Motor neuron (in vitro differentiated cells): ENCODE data around the gene RPUSD1. TPM values are rescaled to one million over a fixed set of nuclear protein-coding genes. Genes with fewer than 3 reads are reported as not detected.
A peak's percentile ranks its signal among the peaks of the same experiment; 100 is the strongest.

Experiments
- ATAC-seq, 8 experiments: fragments of 200-7000 bp; cut with Tn5 transposase; replicated peaks in 6 of 8; 2 replicates each; pipeline ENCODE4 v1.8.0; 2021; ENCODE audit warnings: mild to moderate bottlenecking in 8 of 8, moderate library complexity in 8 of 8
- H3K27ac ChIP-seq, 2 donors: fragments of 250-450 bp; sonication (Bioruptor Pico); 2 replicates each; pipeline ENCODE4 v1.9.0; 2021; ENCODE audit warnings: antibody characterized with exemption in 2 of 2, mild to moderate bottlenecking in 2 of 2, moderate library complexity in 1 of 2
- H3K4me1 ChIP-seq, 2 donors: fragments of 250-450 bp; sonication (Bioruptor Pico); replicated peaks in 1 of 2; 2 replicates each; pipeline ENCODE4 v1.6.1; 2021; ENCODE audit warnings: antibody characterized with exemption in 2 of 2, mild to moderate bottlenecking in 2 of 2, moderate library complexity in 1 of 2
- H3K4me3 ChIP-seq, 5 donors: fragments of 250-450 bp; sonication (Bioruptor Pico); 2 replicates each; pipeline ENCODE4 v1.9.0; 2021; ENCODE audit warnings: antibody characterized with exemption in 5 of 5, mild to moderate bottlenecking in 5 of 5, moderate library complexity in 4 of 5
- WGBS, 10 experiments: fragments of 450-650 bp; shearing (Covaris generic); methylation state at CpG; one replicate each; pipeline ENCODE4 v1.0.0; 2022; 5-methylcytosine and 5-hydroxymethylcytosine counted together
- in situ Hi-C, 9 experiments: fragments of 400-800 bp; cut with MboI; loops; one replicate each; pipeline ENCODE4 v1.15.0; 2021; ENCODE audit warnings: low sequenced_read_pairs in 9 of 9, low pct_unique_long_range_greater_than_20kb in 2 of 9; ENCODE audit not compliant: unreplicated experiment in 9 of 9
- total RNA-seq, 8 experiments: library from RNA; unstranded; fragments of 300-600 nt; gene quantifications; 2 replicates each; pipeline versions ENCODE4 v1.2.3 to v1.2.4, GENCODE V29; 2022

Gene RPUSD1
- total RNA-seq, 8 experiments from 2014 or later = 8.7 to 32.7 (median 15.8) TPM

GRCh38 chr16:802914-803753 lies 15.0 kb upstream of the RPUSD1 start:
- Histone ChIP-seq H3K27ac (no peak overlapping the region), H3K4me3 (no peak overlapping the region), H3K4me1 (peaks cover 16 to 23% of the 10 kb centered on the region in 2 donors)
- in situ Hi-C loops = loop anchor here in 5 of 9 experiments (25.0 kb wide), 1 partner anchor 259 kb away; the partner anchor contains the start of gene SSTR5 (in 5 of the 5)
- ATAC-seq = no peak
- 24 to 87% (median 39%) methylated on average over 2 to 7 of the region's 33 CpGs; no CpG with 5 or more reads in 6 of the 10 experiments for WGBS, 10 experiments

- H3K4me3 ChIP-seq = no peak overlapping the region
- peaks cover 16 to 23% of the 10 kb centered on the region in 2 donors for H3K4me1 ChIP-seq
- 60 to 70% methylated on average over 1 to 3 of the region's 7 CpGs; no CpG with 5 or more reads in 8 of the 10 experiments for WGBS, 10 experiments
- ATAC-seq = no peak
- in situ Hi-C loops = loop anchor here in 5 of 9 experiments (25.0 kb wide), 1 partner anchor 260 kb away; the partner anchor contains the start of gene SSTR5 (in 5 of the 5)
- H3K27ac ChIP-seq = no peak overlapping the region
Observed at GRCh38 chr16:802461-802860, 14.3 kb upstream of the RPUSD1 start.

- no peak for ATAC-seq
- peaks cover 15 to 22% of the 10 kb centered on the region in 2 donors for H3K4me1 ChIP-seq
- H3K27ac ChIP-seq = no peak overlapping the region
- 0 to 60% methylated on average over 1 of the region's 22 CpGs; no CpG with 5 or more reads in 8 of the 10 experiments for WGBS, 10 experiments
- no peak overlapping the region for H3K4me3 ChIP-seq
- in situ Hi-C loops = loop anchor here in 5 of 9 experiments (25.0 kb wide), 1 partner anchor 261 kb away; the partner anchor contains the start of gene SSTR5 (in 5 of the 5)
Observed at GRCh38 chr16:801584-802363, 13.6 kb upstream of the RPUSD1 start.

GRCh38 chr16:800834-801511 lies 12.8 kb upstream of the RPUSD1 start:
- no peak overlapping the region for H3K27ac ChIP-seq
- in situ Hi-C loops = loop anchor here in 5 of 9 experiments (25.0 kb wide), 1 partner anchor 261 kb away; the partner anchor contains the start of gene SSTR5 (in 5 of the 5)
- WGBS, 10 experiments = 0% methylated on average over 1 of the region's 17 CpGs; no CpG with 5 or more reads in 9 of the 10 experiments
- peaks cover 10 to 15% of the 10 kb centered on the region in 2 donors for H3K4me1 ChIP-seq
- peak in 6 of 8 experiments; percentile 5 to 35 (median 10) for ATAC-seq
- no peak overlapping the region for H3K4me3 ChIP-seq

GRCh38 chr16:799948-800833 lies 12.0 kb upstream of the RPUSD1 start, which contains the start of gene GNG13:
Gene GNG13 (minus strand): TSS chr16:800734. CDS start chr16:799077, 1,657 bp downstream.
- WGBS, 10 experiments = 0 to 4% methylated on average over 5 to 9 of the region's 57 CpGs; no CpG with 5 or more reads in 8 of the 10 experiments

GRCh38 chr16:799111-799947 lies 11.1 kb upstream of the RPUSD1 start:
- 80% methylated on average over 1 of the region's 22 CpGs; no CpG with 5 or more reads in 8 of the 10 experiments for WGBS, 10 experiments
- ATAC-seq = no peak
- Histone ChIP-seq H3K4me3 (no peak overlapping the region), H3K27ac (no peak overlapping the region), H3K4me1 (peaks cover 10 to 15% of the 10 kb centered on the region in 2 donors)
- in situ Hi-C loops = no loop called here

More at GRCh38 chr16:799948-800833, 12.0 kb upstream of the RPUSD1 start, which contains the start of gene GNG13:
- peak within 1 kb of the TSS in 2 of 5 donors; percentile 5 to 11 for H3K4me3 ChIP-seq
- no peak within 1 kb of the TSS for H3K27ac ChIP-seq
- peak; percentile 44 to 60 (median 50) for ATAC-seq
- peaks cover 10 to 15% of the 10 kb centered on the region in 2 donors for H3K4me1 ChIP-seq
- in situ Hi-C loops = loop anchor here in 5 of 9 experiments (25.0 kb wide), 1 partner anchor 262 kb away; the partner anchor contains the start of gene SSTR5 (in 5 of the 5)

GRCh38 chr16:798666-799065 lies 10.5 kb upstream of the RPUSD1 start:
- WGBS, 10 experiments = 80% methylated on average over 1 of the region's 19 CpGs; no CpG with 5 or more reads in 9 of the 10 experiments
- Histone ChIP-seq H3K4me1 (peaks cover 10 to 15% of the 10 kb centered on the region in 2 donors), H3K4me3 (no peak overlapping the region), H3K27ac (no peak overlapping the region)
- ATAC-seq = no peak
- in situ Hi-C loops = no loop called here

GRCh38 chr16:797686-798085 lies 9.5 kb upstream of the RPUSD1 start:
- no peak overlapping the region for H3K4me3 ChIP-seq
- in situ Hi-C loops = no loop called here
- WGBS, 10 experiments = 80 to 90% methylated on average over 1 to 2 of the region's 22 CpGs; no CpG with 5 or more reads in 8 of the 10 experiments
- H3K4me1 ChIP-seq = peaks cover 10 to 15% of the 10 kb centered on the region in 2 donors
- no peak for ATAC-seq
- H3K27ac ChIP-seq = no peak overlapping the region

GRCh38 chr16:797120-797420 lies 8.9 kb upstream of the RPUSD1 start:
- no peak for ATAC-seq
- Histone ChIP-seq H3K4me1 (peaks cover 10 to 15% of the 10 kb centered on the region in 2 donors), H3K27ac (no peak overlapping the region), H3K4me3 (no peak overlapping the region)
- in situ Hi-C loops = no loop called here
- no CpG with 5 or more reads among the region's 2 CpGs for WGBS, 10 experiments

- H3K27ac ChIP-seq = no peak overlapping the region
- in situ Hi-C loops = no loop called here
- no peak for ATAC-seq
- no peak overlapping the region for H3K4me3 ChIP-seq
- WGBS, 10 experiments = 98 to 100% methylated on average over 3 to 8 of the region's 38 CpGs; no CpG with 5 or more reads in 8 of the 10 experiments
- peaks cover 10 to 15% of the 10 kb centered on the region in 2 donors for H3K4me1 ChIP-seq
Observed at GRCh38 chr16:796296-797119, 8.3 kb upstream of the RPUSD1 start.
